ENCODE measurements around the gene PTPRE. TPM values are rescaled to one million over a fixed set of nuclear protein-coding genes. Genes with fewer than 3 reads are reported as not detected.

PTPRE gene
- total RNA-seq, 1 experiment from 2014 or later = 11.6 TPM

DNA sequence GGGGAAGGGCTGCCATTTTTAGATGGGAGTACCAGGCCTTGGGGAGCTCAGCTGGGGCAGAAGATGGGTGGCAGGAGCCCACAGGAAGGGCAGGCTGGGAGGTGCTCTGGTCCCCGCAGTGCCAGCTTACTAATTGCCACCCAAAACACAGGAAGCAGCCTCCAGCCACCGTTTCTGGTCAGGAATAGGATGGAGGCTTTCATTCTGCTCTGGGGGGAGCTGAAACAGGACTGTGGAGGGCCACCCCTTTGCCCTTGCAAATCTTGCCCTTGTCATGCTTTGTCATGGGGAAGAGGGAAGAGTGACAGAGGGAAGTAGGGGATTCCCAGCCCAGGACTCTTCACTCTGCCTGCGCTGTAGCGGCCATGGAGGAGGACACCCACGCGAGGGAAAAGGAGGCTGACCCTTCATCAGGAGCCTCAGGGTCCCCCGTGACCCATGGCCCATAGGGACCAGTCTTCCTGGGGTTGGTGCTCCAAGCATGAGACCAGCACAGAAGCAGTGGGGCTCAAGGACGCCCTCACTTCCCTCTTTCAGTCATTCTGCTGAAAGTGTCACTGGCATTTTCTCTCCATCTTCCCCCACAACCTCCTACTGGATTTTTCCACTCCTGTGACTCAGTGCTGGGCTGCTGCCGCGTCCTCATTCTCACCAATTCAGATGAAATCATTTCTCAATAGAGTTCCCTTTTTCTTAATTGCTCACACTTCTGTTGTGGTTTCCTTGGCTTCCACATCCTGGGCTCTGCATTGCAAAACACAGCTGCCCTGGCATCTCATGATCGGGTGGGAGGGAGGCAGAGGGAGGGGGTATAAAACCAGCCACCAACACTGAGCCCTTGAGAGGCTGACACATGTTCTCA lies 157.4 kb downstream of the PTPRE start:
- Histone ChIP-seq H3K36me3 (ENCODE audit: insufficient read depth, low read length, poor library complexity, severe bottlenecking) (no peaks in the 10 kb centered on the region), H3K27me3 (replicated peaks; ENCODE audit: insufficient read depth, low read depth, low read length, poor library complexity) (no peaks in the 10 kb centered on the region), H3K4me1 (ENCODE audit: insufficient read depth, low read length, poor library complexity, severe bottlenecking) (peaks cover 20% of the 10 kb centered on the region), H3K9me3 (ENCODE audit: low read depth, low read length, poor library complexity, severe bottlenecking) (no peaks in the 10 kb centered on the region), H3K4me3 (ENCODE audit: low read depth, low read length, poor library complexity, severe bottlenecking) (no peak overlapping the region), H3K27ac (ENCODE audit: low read depth, low read length, poor library complexity, severe bottlenecking) (no peak overlapping the region)
- intact Hi-C loops (cut with micrococcal nuclease; ENCODE audit: unreplicated experiment) = no loop called here
- POLR2A ChIA-PET (ENCODE audit: low non-redundant PET) = no interaction called here
- DNase-seq (ENCODE audit: low spot score) = peak; percentile 58
- CTCF ChIA-PET = interaction anchor here (0.7 kb wide), 1 partner anchor 157 kb away, joined by 4 read pairs; the partner anchor contains the start of gene PTPRE
- no TSS peak for BruUV-seq (replicated peaks)
- TF ChIP-seq EZH2 (IDR thresholded peaks at IDR 0.05; ENCODE audit: borderline replicate concordance, low read depth, low read length, poor library complexity, severe bottlenecking) (no peak), CTCF (conservative IDR thresholded peaks at IDR 0.05; ENCODE audit: low read depth, low read length) (no peak)

- intact Hi-C loops (cut with micrococcal nuclease; ENCODE audit: unreplicated experiment) = loop anchor here (5.0 kb wide), 1 partner anchor 213 kb away; no protein-coding TSS in a partner anchor
- CTCF ChIA-PET = no interaction called here
Measured at GRCh38 chr10:128064970-128065580, 158.2 kb downstream of the PTPRE start.

More at GRCh38 chr10:128064970-128065580, 158.2 kb downstream of the PTPRE start:
- no peak for TF ChIP-seq CTCF (conservative IDR thresholded peaks at IDR 0.05; ENCODE audit: low read depth, low read length)
- no peak for TF ChIP-seq EZH2 (IDR thresholded peaks at IDR 0.05; ENCODE audit: borderline replicate concordance, low read depth, low read length, poor library complexity, severe bottlenecking)
- POLR2A ChIA-PET (ENCODE audit: low non-redundant PET) = no interaction called here
- no peak overlapping the region for H3K27ac ChIP-seq (ENCODE audit: low read depth, low read length, poor library complexity, severe bottlenecking)
- peaks cover 20% of the 10 kb centered on the region for H3K4me1 ChIP-seq (ENCODE audit: insufficient read depth, low read length, poor library complexity, severe bottlenecking)
- H3K4me3 ChIP-seq (ENCODE audit: low read depth, low read length, poor library complexity, severe bottlenecking) = no peak overlapping the region
- BruUV-seq (replicated peaks) = no TSS peak
- no peak for DNase-seq (ENCODE audit: low spot score)
- H3K36me3 ChIP-seq (ENCODE audit: insufficient read depth, low read length, poor library complexity, severe bottlenecking) = no peaks in the 10 kb centered on the region
- H3K27me3 ChIP-seq (replicated peaks; ENCODE audit: insufficient read depth, low read depth, low read length, poor library complexity) = no peaks in the 10 kb centered on the region
- H3K9me3 ChIP-seq (ENCODE audit: low read depth, low read length, poor library complexity, severe bottlenecking) = no peaks in the 10 kb centered on the region

Data from A673 (cell line).